HPDE6-E6E7 (cell line): ENCODE results near the gene GLIPR1L2.
"Not testable (repeated sequence)": the region's sequence is repeated elsewhere in the genome, so short reads cannot be mapped to it uniquely, and the experiment has no call there.

Experiments used
- DNase-seq: peaks from one replicate; pipeline ENCODE4 v3.0.0; 2011; ENCODE audit warnings: missing footprints; ENCODE audit errors: extremely low spot score

Gene GLIPR1L2

GRCh38 chr12:75437564-75437963 lies 46.7 kb downstream of the GLIPR1L2 start:
- no peak for DNase-seq

DNA sequence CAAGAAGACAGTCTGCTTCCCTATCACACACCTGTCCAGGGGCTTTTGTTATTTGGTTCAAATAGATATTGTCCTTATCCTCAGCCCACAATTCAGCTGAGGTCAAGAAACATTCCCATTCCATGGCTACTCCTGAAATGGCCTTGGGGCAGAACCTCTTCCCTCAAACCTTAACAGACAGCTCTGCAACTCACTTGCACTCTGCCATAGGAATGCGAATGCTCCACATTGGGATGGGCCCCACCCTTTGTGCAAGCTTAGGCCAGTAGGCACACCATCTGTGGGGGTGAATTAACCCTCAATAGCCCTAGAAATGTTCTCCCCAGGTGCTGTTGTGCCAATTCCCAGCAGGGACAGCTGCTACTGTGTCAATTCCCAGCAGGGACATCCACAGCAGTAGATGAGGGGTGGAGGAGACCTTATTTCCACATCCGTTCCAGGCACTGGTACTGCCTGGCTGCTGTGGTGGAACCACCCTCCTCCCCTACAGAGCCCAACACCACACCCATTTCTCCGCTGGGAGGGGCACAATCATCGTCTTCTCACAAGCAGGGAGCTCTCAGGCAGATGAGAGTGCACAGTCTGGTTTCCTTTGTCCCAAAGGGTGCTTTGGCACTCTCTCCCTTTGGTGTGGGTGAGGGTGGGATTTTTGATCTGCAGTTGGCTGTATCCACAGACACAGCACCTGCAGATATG lies 47.3 kb downstream of the GLIPR1L2 start:
- DNase-seq, result no peak

- DNase-seq, result no peak
Measured at GRCh38 chr12:75439048-75439447, 48.2 kb downstream of the GLIPR1L2 start.

- DNase-seq, result no peak
Measured at GRCh38 chr12:75439930-75440329, 49.0 kb downstream of the GLIPR1L2 start.

- not testable (repeated sequence) for DNase-seq
Measured at GRCh38 chr12:75441687-75442449, 51.0 kb downstream of the GLIPR1L2 start.

DNA sequence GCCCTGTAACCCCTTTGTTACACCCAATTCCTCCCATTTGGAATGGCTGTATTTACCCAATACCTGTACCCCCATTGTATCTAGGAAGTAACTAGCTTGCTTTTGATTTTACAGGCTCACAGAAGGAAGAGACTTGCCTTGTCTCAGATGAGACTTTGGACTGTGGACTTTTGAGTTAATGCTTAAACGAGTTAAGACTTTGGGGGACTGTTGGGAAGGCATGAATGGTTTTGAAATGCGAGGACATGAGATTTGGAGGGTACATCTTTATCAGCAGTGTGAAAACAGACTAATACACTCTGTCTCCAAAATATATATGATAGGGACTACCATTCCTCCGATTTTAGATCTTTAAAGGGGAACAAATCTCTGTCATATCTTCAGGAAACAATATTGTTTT lies 51.6 kb downstream of the GLIPR1L2 start:
- not testable (repeated sequence) for DNase-seq

- DNase-seq, result no peak
Measured at GRCh38 chr12:75443709-75444108, 52.8 kb downstream of the GLIPR1L2 start.

DNA sequence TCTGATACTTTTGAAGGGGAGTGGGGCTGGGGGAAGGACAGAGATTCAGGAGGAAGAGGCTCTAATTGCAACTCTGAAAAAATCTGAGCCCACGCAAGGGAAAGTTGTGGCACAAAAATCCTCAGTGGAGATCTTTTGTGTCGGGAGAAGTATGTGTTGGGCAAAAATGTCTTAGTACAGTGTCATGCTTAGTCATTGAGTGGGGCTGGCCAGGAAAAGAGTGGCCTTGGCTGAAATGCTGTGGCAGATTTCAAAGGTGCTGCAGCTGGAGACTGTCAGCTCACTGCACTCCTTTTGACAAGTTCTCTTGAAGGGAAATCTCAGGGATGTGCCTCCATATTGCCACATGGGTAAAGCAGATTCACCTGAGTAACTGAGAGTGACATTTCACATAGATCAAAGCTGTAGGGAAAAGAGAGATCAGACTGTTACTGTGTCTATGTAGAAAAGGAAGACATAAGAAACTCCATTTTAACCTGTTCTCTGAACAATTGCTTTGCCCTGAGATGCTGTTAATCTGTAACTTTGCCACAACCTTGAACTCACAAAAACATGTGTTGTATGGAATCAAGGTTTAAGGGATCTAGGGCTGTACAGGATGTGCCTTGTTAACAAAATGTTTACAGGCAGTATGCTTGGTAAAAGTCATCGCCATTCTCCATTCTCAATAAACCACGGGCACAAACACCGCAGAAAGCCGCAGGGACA lies 53.7 kb downstream of the GLIPR1L2 start:
- peak; percentile 29 for DNase-seq

GRCh38 chr12:75445137-75445507 lies 54.2 kb downstream of the GLIPR1L2 start:
- DNase-seq, result not testable (repeated sequence)

DNA sequence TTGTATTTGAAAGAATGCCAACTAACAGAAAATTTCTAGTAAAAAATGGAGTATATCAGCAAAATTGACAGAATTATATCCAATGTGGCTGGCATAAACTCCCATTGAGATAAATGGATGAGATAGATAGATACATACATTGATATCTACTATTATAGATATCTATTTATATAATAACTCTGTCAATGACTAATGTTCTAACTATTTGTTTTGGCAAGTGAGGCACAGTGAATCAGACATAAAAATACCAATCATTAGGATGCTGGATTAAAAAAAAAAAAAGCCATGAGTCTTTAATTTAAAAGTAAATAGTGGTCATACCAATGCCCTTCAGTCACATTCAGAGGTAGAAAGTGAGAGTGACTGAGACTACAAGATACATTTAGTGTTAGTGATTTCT lies 56.0 kb downstream of the GLIPR1L2 start:
- DNase-seq, result peak; percentile 15

GRCh38 chr12:75447691-75448393 lies 57.0 kb downstream of the GLIPR1L2 start:
- DNase-seq, result peak; percentile 10

GRCh38 chr12:75452675-75453330 lies 61.9 kb downstream of the GLIPR1L2 start:
- peak; percentile 15 for DNase-seq

- no peak for DNase-seq
Measured at GRCh38 chr12:75455839-75456238, 65.0 kb downstream of the GLIPR1L2 start.

DNA sequence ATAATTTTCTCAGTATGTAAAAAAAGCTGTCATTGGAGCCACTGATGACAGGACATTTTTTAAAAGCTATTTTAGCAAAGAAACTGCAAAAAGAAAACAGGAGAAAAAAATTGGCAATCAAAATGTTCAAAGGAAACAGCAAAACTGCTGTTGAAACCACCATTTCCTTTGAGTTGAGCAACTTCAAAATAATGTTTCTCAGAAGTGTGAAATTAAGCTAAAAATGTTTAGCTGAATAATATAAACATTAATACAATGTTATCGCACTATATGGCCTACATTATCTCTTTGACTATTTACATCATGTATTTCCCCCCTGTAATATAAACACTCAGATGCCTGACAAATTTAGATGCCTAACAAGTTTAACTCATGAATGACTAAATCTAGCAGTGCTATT lies 66.3 kb downstream of the GLIPR1L2 start:
- no peak for DNase-seq

- not testable (repeated sequence) for DNase-seq
Measured at GRCh38 chr12:75457866-75458265, 67.0 kb downstream of the GLIPR1L2 start.

GRCh38 chr12:75459755-75460154 lies 68.9 kb downstream of the GLIPR1L2 start:
- no peak for DNase-seq

DNA sequence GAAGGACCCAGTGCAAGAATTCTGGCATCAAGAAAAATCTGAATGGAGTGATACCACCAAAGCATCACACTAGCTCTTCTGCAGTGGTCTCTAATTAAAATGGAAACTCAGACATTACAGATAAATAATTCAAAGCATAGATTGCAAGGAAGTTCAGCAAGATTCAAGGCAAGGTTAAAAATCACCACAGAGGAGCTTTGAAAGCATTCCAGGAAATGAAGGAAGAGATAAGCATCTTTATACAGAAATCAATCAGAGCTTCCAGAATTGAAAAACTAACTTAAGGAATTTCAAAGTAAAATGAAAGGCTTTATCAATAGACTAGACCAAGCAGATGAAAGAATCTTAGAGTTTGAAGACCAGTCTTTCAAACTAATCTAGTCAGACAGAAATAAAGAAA lies 69.3 kb downstream of the GLIPR1L2 start:
- no peak for DNase-seq

- DNase-seq, result no peak
Measured at GRCh38 chr12:75471902-75472890, 81.3 kb downstream of the GLIPR1L2 start.

DNA sequence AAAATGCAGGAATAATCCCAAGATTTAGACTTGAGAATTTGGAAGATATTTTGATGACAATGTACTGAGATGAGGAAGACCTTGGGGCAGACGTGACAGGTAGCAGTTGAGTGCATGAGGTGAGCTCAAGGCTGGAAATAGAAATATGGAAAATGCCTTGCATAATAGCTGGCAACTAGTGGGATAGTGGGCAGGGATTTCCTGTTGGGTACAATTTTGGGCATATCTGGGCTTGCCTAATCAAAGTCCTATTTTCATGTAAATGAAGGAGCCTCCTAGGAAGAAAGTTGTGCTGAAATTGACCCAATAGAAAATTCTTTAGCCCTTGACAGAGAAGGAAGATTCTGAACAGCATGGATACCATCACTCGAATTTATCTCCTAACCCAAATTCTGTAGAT lies 83.2 kb downstream of the GLIPR1L2 start:
- no peak for DNase-seq

DNA sequence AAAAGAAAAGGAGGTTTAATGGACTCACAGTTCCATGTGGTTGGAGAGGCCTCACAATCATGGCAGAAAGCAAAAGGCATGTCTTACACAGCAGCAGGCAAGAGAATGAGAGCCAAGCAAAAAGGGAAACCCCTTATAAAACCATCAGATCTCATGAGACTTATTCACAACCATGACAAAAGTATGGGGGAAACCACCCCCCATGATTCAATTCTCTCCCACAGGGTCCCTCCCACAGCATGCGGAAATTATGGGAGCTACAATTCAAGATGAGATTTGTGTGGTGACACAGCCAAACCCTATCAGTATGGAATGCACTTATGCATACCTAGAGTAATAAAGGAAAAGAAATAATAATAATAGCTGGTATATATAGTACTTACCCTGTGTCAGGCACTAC lies 85.2 kb downstream of the GLIPR1L2 start:
- no peak for DNase-seq
